H1 (cell line): ENCODE data around the gene NECAP2. TPM values are rescaled to one million over a fixed set of nuclear protein-coding genes. Genes with fewer than 3 reads are reported as not detected.
A peak's percentile ranks its signal among the peaks of the same experiment; 100 is the strongest.

ENCODE experiments used
- CTCF ChIA-PET: fragments of 300-600 bp; sonication (Branson Sonifier 250); formaldehyde crosslinking; loops from one replicate; lab custom pipeline; 2021; ENCODE audit not compliant: partially characterized antibody; lab: Charles Lee
- POLR2A ChIA-PET: fragments of 300-600 bp; sonication (Branson Sonifier 250); formaldehyde crosslinking; loops from one replicate; lab custom pipeline; 2021; ENCODE audit warnings: inconsistent platforms; ENCODE audit not compliant: partially characterized antibody; lab: Charles Lee
- DNase-seq, 2 experiments: peaks; one replicate each; pipeline versions ENCODE4 v3.0.0 to v3.0.0-alpha.2; 2010 to 2022; ENCODE audit warnings: low spot score in 2 of 2, low read depth in 1 of 2, mixed read lengths in 1 of 2
- FAIRE-seq: peaks from 2 replicates; lab custom pipeline; 2011; peaks lifted over from hg19 to GRCh38; lab: Jason Lieb, UNC
- H2AFZ ChIP-seq: 2 replicates; pipeline ENCODE4 v1.8.1; 2012; ENCODE audit warnings: low read length, inconsistent platforms
- H2AK5ac ChIP-seq: 2 replicates; pipeline ENCODE4 v1.6.1; 2013; ENCODE audit warnings: low read depth, low read length
- H2BK120ac ChIP-seq: replicated peaks from 2 replicates; pipeline ENCODE3; 2013; ENCODE audit warnings: low read depth, low read length, inconsistent platforms
- H2BK12ac ChIP-seq: 2 replicates; pipeline ENCODE4 v1.6.1; 2013; ENCODE audit warnings: low read depth, low read length
- H2BK15ac ChIP-seq: 2 replicates; pipeline ENCODE4 v1.6.1; 2013; ENCODE audit warnings: low read length
- H2BK20ac ChIP-seq: 2 replicates; pipeline ENCODE4 v1.6.1; 2013; ENCODE audit warnings: low read length
- H2BK5ac ChIP-seq: 2 replicates; pipeline ENCODE4 v1.6.1; 2013; ENCODE audit warnings: low read depth, low read length
- H3K14ac ChIP-seq: 2 replicates; pipeline ENCODE4 v1.6.1; 2013; ENCODE audit warnings: inconsistent platforms; ENCODE audit not compliant: insufficient read length
- H3K18ac ChIP-seq: 2 replicates; pipeline ENCODE4 v1.6.1; 2013; ENCODE audit warnings: low read length; ENCODE audit errors: extremely low read depth
- H3K23ac ChIP-seq: 2 replicates; pipeline ENCODE4 v1.6.1; 2013; ENCODE audit warnings: inconsistent platforms; ENCODE audit not compliant: insufficient read length
- H3K23me2 ChIP-seq: 2 replicates; pipeline ENCODE4 v1.6.1; 2013; ENCODE audit warnings: low read depth, low read length
- H3K27ac ChIP-seq: 2 replicates; pipeline ENCODE4 v1.6.1; 2011; ENCODE audit warnings: low read depth, low read length, inconsistent platforms
- H3K27me3 ChIP-seq, 4 experiments: replicated peaks in 1 of 4; 1 replicate in 1 of 4; 2 replicates in 3 of 4; pipeline versions ENCODE4 v1.6.1 to v1.8.1; 2011 to 2013; ENCODE audit warnings: low read length in 3 of 4, mild to moderate bottlenecking in 3 of 4, inconsistent platforms in 2 of 4, mixed read lengths in 2 of 4, moderate library complexity in 1 of 4; ENCODE audit not compliant: control insufficient read depth in 3 of 4, insufficient read depth in 3 of 4; ENCODE audit errors: extremely low read depth in 1 of 4
- H3K36me3 ChIP-seq, 4 experiments: 2 replicates each; pipeline versions ENCODE4 v1.6.1 to v1.8.1; 2011 to 2013; ENCODE audit warnings: mild to moderate bottlenecking in 4 of 4, low read length in 3 of 4, moderate library complexity in 2 of 4, control low read depth in 1 of 4, inconsistent platforms in 1 of 4; ENCODE audit not compliant: insufficient read depth in 4 of 4, control insufficient read depth in 2 of 4
- H3K4ac ChIP-seq: replicated peaks from 2 replicates; pipeline ENCODE3; 2013; ENCODE audit warnings: low read length, low read depth, mixed read lengths, inconsistent platforms; ENCODE audit not compliant: insufficient read length
- H3K4me1 ChIP-seq, 4 experiments: replicated peaks in 1 of 4; 1 replicate in 1 of 4; 2 replicates in 3 of 4; pipeline versions ENCODE4 v1.6.1 to v1.8.1; 2011 to 2013; ENCODE audit warnings: low read length in 3 of 4, inconsistent platforms in 2 of 4, mixed read lengths in 1 of 4; ENCODE audit not compliant: insufficient read depth in 4 of 4, control insufficient read depth in 3 of 4
- H3K4me2 ChIP-seq, 2 experiments: 2 replicates each; pipeline versions ENCODE4 v1.6.1 to v1.8.1; 2011 to 2013; ENCODE audit warnings: low read depth in 2 of 2, low read length in 2 of 2, control low read depth in 1 of 2, inconsistent platforms in 1 of 2, mild to moderate bottlenecking in 1 of 2; ENCODE audit not compliant: insufficient read depth in 1 of 2
- H3K4me3 ChIP-seq, 4 experiments: fragments of 200-600, 300-600 bp in 1 of 4; sonication (generic), shearing (Covaris generic), sonication (Bioruptor Twin) in 1 of 4; 2 replicates each; pipeline versions ENCODE4 v1.5.1 to v1.8.1; 2011 to 2016; ENCODE audit warnings: low read length in 4 of 4, low read depth in 3 of 4, control low read depth in 2 of 4, inconsistent platforms in 2 of 4, mild to moderate bottlenecking in 2 of 4, mixed read lengths in 1 of 4, moderate library complexity in 1 of 4; ENCODE audit not compliant: insufficient read depth in 2 of 4; ENCODE audit errors: extremely low read depth in 1 of 4
- H3K56ac ChIP-seq: replicated peaks from 2 replicates; pipeline ENCODE3; 2013; ENCODE audit warnings: low read depth, mild to moderate bottlenecking, mixed read lengths, low read length, inconsistent platforms; ENCODE audit not compliant: insufficient read length
- H3K79me1 ChIP-seq: 2 replicates; pipeline ENCODE4 v1.6.1; 2013; ENCODE audit warnings: low read depth, low read length, control low read depth
- H3K79me2 ChIP-seq, 2 experiments: 2 replicates each; pipeline versions ENCODE4 v1.6.1 to v1.8.1; 2012 to 2013; ENCODE audit warnings: low read length in 2 of 2, mild to moderate bottlenecking in 2 of 2, inconsistent platforms in 1 of 2; ENCODE audit not compliant: insufficient read depth in 2 of 2, control insufficient read depth in 1 of 2
- H3K9ac ChIP-seq, 4 experiments: replicated peaks in 1 of 4; 1 replicate in 1 of 4; 2 replicates in 3 of 4; pipeline versions ENCODE4 v1.6.1 to v1.8.1; 2011 to 2013; ENCODE audit warnings: low read depth in 3 of 4, low read length in 3 of 4, control low read depth in 2 of 4, mild to moderate bottlenecking in 2 of 4, moderate library complexity in 2 of 4, inconsistent platforms in 1 of 4; ENCODE audit errors: extremely low read depth in 1 of 4
- H3K9me3 ChIP-seq, 2 experiments: 2 replicates each; pipeline versions ENCODE4 v1.6.1 to v1.8.1; 2012 to 2013; ENCODE audit warnings: mild to moderate bottlenecking in 2 of 2, moderate library complexity in 2 of 2, control low read depth in 1 of 2, inconsistent platforms in 1 of 2, low read depth in 1 of 2, low read length in 1 of 2, mixed read lengths in 1 of 2; ENCODE audit not compliant: insufficient read depth in 2 of 2
- H4K20me1 ChIP-seq, 2 experiments: replicated peaks in 1 of 2; 2 replicates each; pipeline versions ENCODE3 to v1.8.1; 2011 to 2013; ENCODE audit warnings: inconsistent platforms in 2 of 2, low read length in 2 of 2, mild to moderate bottlenecking in 1 of 2; ENCODE audit not compliant: insufficient read depth in 2 of 2, control insufficient read depth in 1 of 2
- H4K5ac ChIP-seq: 2 replicates; pipeline ENCODE4 v1.6.1; 2013; ENCODE audit warnings: low read length, low read depth, mixed read lengths, inconsistent platforms; ENCODE audit not compliant: insufficient read length
- H4K8ac ChIP-seq: 2 replicates; pipeline ENCODE4 v1.8.0; 2013; ENCODE audit warnings: mild to moderate bottlenecking, moderate library complexity, low read length, inconsistent platforms; ENCODE audit not compliant: insufficient read depth; ENCODE audit errors: extremely low read depth
- H4K91ac ChIP-seq: replicated peaks from 2 replicates; pipeline ENCODE3; 2013; ENCODE audit warnings: low read length, mixed read lengths, inconsistent platforms; ENCODE audit not compliant: insufficient read length
- WGBS, 2 experiments: shearing (Covaris generic) in 1 of 2; methylation state at CpG; one replicate each; pipeline versions ENCODE4 v1.1.6 to v1.1.7; 2013 to 2015; ENCODE audit warnings: low lambda C conversion rate in 2 of 2, mixed read lengths in 2 of 2, inconsistent platforms in 1 of 2, low coverage in 1 of 2, missing lambda C conversion rate in 1 of 2; ENCODE audit not compliant: insufficient replicate concordance in 2 of 2, insufficient coverage in 1 of 2, insufficient read length in 1 of 2; ENCODE audit errors: extremely low coverage in 1 of 2, missing lambda C conversion rate in 1 of 2; 5-methylcytosine and 5-hydroxymethylcytosine counted together
- polyA plus RNA-seq, 7 experiments: library from polyadenylated mRNA; depleted of rRNA in 3 of 7; stranded (reverse) in 5 of 7; unstranded in 2 of 7; fragments of >200 nt in 5 of 7; fragments of 200-250 nt in 2 of 7; gene quantifications; 1 replicate in 5 of 7; 2 replicates in 1 of 7; 4 replicates in 1 of 7; pipeline versions ENCODE4 v1.2.1 to v1.2.3, GENCODE V29; 2011 to 2013; ENCODE audit warnings: missing spikeins in 2 of 7, mixed read lengths in 2 of 7
- total RNA-seq: library from RNA; stranded (reverse); fragmentation: NEBNext Ultra II Directional; extraction: Animal tissue kit (Norgen Biotek cat#: 25700); gene quantifications from 2 replicates; pipeline ENCODE4 v1.2.1, GENCODE V29; 2021

The NECAP2 gene
- total and polyA plus RNA-seq, 2 of the 8 experiments (the other 6 are each of a cell fraction or from before 2014, with no cell fraction given): 24.4 to 29.7 TPM

DNA sequence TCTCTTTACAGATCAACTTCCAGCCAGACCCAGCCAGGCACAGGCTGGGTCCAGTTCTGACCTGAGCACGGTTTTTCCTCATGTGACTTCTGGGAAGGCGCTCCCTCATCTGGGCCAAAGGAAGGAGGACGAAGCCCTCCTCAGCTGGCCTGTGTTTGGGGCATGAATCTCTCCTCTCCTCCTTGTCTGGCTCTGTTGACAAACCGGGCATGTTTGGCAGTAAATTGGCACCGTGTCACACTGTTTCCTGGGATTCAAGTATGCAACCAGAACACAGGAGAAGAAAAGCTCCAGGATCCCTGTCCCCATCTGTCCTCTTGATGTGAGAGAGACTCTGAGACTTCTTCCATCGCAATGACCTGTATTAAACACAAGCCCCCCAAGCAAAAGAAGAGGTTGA, 18.3 kb downstream of the NECAP2 start:
- FAIRE-seq: no peak
- no peak overlapping the region for H2BK120ac ChIP-seq
- peak overlapping the region; percentile 28; the same call in 1 of the 2 replicates for H4K8ac ChIP-seq
- no peak overlapping the region for H2BK15ac ChIP-seq
- H3K23ac ChIP-seq: no peak overlapping the region
- peaks cover 0 to 6% of the 10 kb centered on the region in 2 experiments for H4K20me1 ChIP-seq
- no peak overlapping the region for H3K4ac ChIP-seq
- no peak overlapping the region for H2AK5ac ChIP-seq
- no peaks in the 10 kb centered on the region for H3K4me1 ChIP-seq
- H4K91ac ChIP-seq: no peak overlapping the region
- H3K36me3 ChIP-seq: peaks cover 2 to 23% (median 4%) of the 10 kb centered on the region in 4 experiments; a peak in 3 of 8 replicates
- no peaks in the 10 kb centered on the region for H3K27me3 ChIP-seq
- no peak overlapping the region for H4K5ac ChIP-seq
- no peak overlapping the region for H3K56ac ChIP-seq
- no peak for DNase-seq
- CTCF ChIA-PET: interaction anchor here (0.6 to 1.3 kb wide), 2 partner anchors 66 to 1514 kb away, joined by 3 read pairs; no protein-coding TSS in a partner anchor
- no peak overlapping the region for H2BK20ac ChIP-seq
- H3K23me2 ChIP-seq: peaks cover 2% of the 10 kb centered on the region; the same call in 1 of the 2 replicates
- H3K79me2 ChIP-seq: no peaks in the 10 kb centered on the region
- H3K14ac ChIP-seq: no peak overlapping the region
- H3K27ac ChIP-seq: no peak overlapping the region
- H3K18ac ChIP-seq: no peak overlapping the region
- no peak overlapping the region for H3K9ac ChIP-seq
- H3K4me2 ChIP-seq: no peak overlapping the region
- H2AFZ ChIP-seq: no peak overlapping the region
- H2BK12ac ChIP-seq: no peak overlapping the region
- no peaks in the 10 kb centered on the region for H3K9me3 ChIP-seq
- 85% methylated on average over 6 of the region's 6 CpGs; no CpG with 5 or more reads in 1 of the 2 experiments for WGBS, 2 experiments
- H3K79me1 ChIP-seq: no peaks in the 10 kb centered on the region
- POLR2A ChIA-PET: interaction anchor here (1.2 kb wide), 1 partner anchor 11 kb away, joined by 3 read pairs; no protein-coding TSS in a partner anchor
- no peak overlapping the region for H2BK5ac ChIP-seq
- no peak overlapping the region for H3K4me3 ChIP-seq
